ENCODE measurements around the gene ANK3.
"Not testable (repeated sequence)": the region's sequence is repeated elsewhere in the genome, so short reads cannot be mapped to it uniquely, and the experiment has no call there.

GRCh38 chr10:60292536-60292935 lies 97.1 kb downstream of the ANK3 start:
- not testable (repeated sequence) for TF ChIP-seq CTCF (IDR thresholded peaks at IDR 0.05; ENCODE audit: poor library complexity); EZH2phosphoT487 (IDR thresholded peaks at IDR 0.05; ENCODE audit: low read depth, severe bottlenecking, unreplicated experiment); EZH2 (IDR thresholded peaks at IDR 0.05; ENCODE audit: borderline replicate concordance)
